Hematopoietic multipotent progenitor cell treated with erythropoietin and hydrocortisone succinate and interleukin-3 and kit ligand, for 15 days (in vitro differentiated cells): ENCODE data around the gene ACP6.
"Not testable (repeated sequence)": the region's sequence is repeated elsewhere in the genome, so short reads cannot be mapped to it uniquely, and the experiment has no call there.

Experiments
- DNase-seq: peaks from one replicate; pipeline ENCODE4 v3.0.0-alpha.2; 2015; ENCODE audit warnings: low spot score

Gene ACP6

GRCh38 chr1:147670319-147671001, at the start of gene ACP6:
Gene ACP6, minus strand, starts transcription at chr1:147670524. Its CDS starts 476 bp downstream, at chr1:147670048.
- DNase-seq, result peak; percentile 70

- DNase-seq, result no peak
These were observed 49.4 kb upstream of the ACP6 start for GRCh38 chr1:147719711-147720225.

GRCh38 chr1:147719029-147719698, 48.8 kb upstream of the ACP6 start:
- DNase-seq, result no peak

- no peak for DNase-seq
These were observed 47.4 kb upstream of the ACP6 start for GRCh38 chr1:147717706-147718097.

GRCh38 chr1:147717051-147717705, 46.9 kb upstream of the ACP6 start:
- DNase-seq, result no peak

GRCh38 chr1:147712605-147713004, 42.3 kb upstream of the ACP6 start:
- no peak for DNase-seq

- DNase-seq, result peak; percentile 33
These were observed 30.0 kb upstream of the ACP6 start for GRCh38 chr1:147700042-147701006.

- DNase-seq, result no peak
These were observed 29.3 kb upstream of the ACP6 start for GRCh38 chr1:147699686-147700041.

- no peak for DNase-seq
These were observed 12.9 kb upstream of the ACP6 start for GRCh38 chr1:147683163-147683763.

GRCh38 chr1:147680608-147681235, 10.4 kb upstream of the ACP6 start:
- not testable (repeated sequence) for DNase-seq

GRCh38 chr1:147677681-147678080, 7.4 kb upstream of the ACP6 start:
- not testable (repeated sequence) for DNase-seq

GRCh38 chr1:147676311-147677085, 6.2 kb upstream of the ACP6 start:
- DNase-seq, result no peak

GRCh38 chr1:147673816-147674215, 3.5 kb upstream of the ACP6 start:
- no peak for DNase-seq

- no peak for DNase-seq
These were observed 3.1 kb upstream of the ACP6 start for GRCh38 chr1:147673406-147673805.

GRCh38 chr1:147669469-147670318, 630 bp downstream of the ACP6 start:
- no peak for DNase-seq

GRCh38 chr1:147665521-147665920, 4.8 kb downstream of the ACP6 start:
- no peak for DNase-seq

- no peak for DNase-seq
These were observed 6.1 kb downstream of the ACP6 start for GRCh38 chr1:147664206-147664605.

- no peak for DNase-seq
These were observed 15.8 kb downstream of the ACP6 start for GRCh38 chr1:147654511-147654910.

GRCh38 chr1:147652306-147652705, 18.0 kb downstream of the ACP6 start:
- no peak for DNase-seq
